Stimulated activated CD8-positive, alpha-beta memory T cell treated with anti-CD3 and anti-CD28 coated beads, Interleukin-4, amount 100 ng/mL, for 1 hour (primary cell): ENCODE measurements around the gene ZBTB11.
A peak's percentile ranks its signal among the peaks of the same experiment; 100 is the strongest.
"Not testable (repeated sequence)": the region's sequence is repeated elsewhere in the genome, so short reads cannot be mapped to it uniquely, and the experiment has no call there.

Experiments used
- DNase-seq, 2 donors: peaks; one replicate each; pipeline ENCODE4 v3.0.0-alpha.2; 2020; ENCODE audit warnings: low read depth in 2 of 2, low spot score in 1 of 2

Gene ZBTB11, protein sequence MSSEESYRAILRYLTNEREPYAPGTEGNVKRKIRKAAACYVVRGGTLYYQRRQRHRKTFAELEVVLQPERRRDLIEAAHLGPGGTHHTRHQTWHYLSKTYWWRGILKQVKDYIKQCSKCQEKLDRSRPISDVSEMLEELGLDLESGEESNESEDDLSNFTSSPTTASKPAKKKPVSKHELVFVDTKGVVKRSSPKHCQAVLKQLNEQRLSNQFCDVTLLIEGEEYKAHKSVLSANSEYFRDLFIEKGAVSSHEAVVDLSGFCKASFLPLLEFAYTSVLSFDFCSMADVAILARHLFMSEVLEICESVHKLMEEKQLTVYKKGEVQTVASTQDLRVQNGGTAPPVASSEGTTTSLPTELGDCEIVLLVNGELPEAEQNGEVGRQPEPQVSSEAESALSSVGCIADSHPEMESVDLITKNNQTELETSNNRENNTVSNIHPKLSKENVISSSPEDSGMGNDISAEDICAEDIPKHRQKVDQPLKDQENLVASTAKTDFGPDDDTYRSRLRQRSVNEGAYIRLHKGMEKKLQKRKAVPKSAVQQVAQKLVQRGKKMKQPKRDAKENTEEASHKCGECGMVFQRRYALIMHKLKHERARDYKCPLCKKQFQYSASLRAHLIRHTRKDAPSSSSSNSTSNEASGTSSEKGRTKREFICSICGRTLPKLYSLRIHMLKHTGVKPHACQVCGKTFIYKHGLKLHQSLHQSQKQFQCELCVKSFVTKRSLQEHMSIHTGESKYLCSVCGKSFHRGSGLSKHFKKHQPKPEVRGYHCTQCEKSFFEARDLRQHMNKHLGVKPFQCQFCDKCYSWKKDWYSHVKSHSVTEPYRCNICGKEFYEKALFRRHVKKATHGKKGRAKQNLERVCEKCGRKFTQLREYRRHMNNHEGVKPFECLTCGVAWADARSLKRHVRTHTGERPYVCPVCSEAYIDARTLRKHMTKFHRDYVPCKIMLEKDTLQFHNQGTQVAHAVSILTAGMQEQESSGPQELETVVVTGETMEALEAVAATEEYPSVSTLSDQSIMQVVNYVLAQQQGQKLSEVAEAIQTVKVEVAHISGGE

DNA sequence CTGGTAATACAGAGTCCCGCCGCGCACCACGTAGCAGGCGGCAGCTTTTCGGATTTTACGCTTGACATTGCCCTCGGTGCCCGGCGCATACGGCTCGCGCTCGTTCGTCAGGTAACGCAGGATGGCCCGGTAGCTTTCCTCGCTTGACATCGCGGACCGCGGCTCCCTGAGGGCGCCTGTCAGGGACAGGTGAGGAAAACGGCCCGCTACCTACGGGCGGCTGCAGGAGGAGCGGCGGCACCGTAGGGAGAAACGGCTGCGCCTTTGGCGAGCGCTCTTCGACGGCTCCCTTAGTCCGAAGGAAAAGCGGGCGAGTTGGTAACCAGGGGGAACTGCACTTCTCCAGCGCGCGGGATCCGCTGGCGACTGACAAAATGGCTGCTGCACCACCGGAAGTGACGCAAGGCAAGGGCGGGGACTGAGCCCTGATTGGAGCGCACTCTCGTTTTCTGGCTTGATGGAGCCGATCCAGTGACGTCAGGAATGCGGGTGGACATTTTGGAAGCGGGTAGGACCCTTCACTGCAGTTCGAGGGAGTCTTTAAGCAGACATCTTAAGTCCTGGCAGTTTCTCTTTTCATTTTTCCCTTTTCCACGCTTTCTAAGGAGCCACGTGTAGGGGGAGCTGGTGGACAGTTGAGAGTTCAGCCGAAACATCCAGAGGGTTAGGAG, at the start of gene ZBTB11:
TSS of gene ZBTB11 (minus strand) at position 368 of the 671 bp plus-strand sequence. CDS start at position 150, 218 bp downstream.
- peak; percentile 99 to 100 for DNase-seq

DNA sequence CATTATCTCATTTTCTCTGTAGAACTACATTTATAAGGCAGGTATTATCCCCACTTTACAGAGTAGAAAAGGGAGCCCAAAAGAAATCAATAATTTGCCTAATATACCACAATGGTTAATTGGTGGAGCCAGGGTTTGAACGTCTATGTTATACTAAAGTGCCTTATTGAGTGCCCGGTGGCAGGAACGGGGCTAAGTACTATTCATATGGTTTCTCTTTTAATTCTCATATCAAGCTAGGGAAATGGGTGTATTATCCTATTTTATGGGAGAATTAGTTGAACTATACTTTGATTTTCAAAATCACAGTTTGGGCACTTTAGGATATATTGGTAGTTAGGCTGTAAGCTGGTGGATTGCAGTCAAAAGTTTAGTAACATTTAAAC, 49.0 kb upstream of the ZBTB11 start:
- DNase-seq = no peak

DNA sequence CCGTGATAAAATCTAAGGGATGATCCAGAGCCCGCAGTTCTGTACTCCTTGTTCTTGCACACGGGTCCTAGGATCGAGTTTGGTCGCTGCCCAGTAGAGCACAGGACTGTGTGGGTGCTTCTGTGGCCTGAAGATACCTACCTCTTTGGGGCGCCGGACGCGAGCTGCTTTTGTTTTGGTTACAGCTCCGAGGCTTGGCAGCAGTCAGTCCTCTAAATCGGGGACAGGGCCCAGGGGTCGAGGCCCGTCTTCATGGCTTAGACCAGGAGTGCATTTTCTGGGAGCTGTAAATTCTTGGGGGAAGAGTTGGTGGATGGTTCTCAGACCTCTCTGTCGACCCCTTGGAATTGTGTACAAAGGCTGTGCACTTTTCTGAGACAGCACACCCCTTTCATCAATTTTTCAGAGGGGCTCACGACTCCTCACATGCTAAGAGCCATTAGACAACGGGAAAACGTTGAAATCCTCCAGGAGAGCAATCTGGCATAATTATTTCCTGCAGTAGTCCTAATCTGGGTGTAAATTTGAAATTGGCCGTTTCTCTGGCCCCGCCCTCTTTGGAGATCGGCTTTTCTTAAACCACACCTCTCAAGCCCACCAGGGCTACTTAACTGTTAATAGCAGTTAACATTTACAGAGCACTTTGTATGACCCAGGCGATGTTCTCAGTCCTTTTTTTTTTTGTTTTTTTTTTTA, 48.4 kb upstream of the ZBTB11 start:
- peak in 1 of 2 donors; percentile 4 for DNase-seq

DNA sequence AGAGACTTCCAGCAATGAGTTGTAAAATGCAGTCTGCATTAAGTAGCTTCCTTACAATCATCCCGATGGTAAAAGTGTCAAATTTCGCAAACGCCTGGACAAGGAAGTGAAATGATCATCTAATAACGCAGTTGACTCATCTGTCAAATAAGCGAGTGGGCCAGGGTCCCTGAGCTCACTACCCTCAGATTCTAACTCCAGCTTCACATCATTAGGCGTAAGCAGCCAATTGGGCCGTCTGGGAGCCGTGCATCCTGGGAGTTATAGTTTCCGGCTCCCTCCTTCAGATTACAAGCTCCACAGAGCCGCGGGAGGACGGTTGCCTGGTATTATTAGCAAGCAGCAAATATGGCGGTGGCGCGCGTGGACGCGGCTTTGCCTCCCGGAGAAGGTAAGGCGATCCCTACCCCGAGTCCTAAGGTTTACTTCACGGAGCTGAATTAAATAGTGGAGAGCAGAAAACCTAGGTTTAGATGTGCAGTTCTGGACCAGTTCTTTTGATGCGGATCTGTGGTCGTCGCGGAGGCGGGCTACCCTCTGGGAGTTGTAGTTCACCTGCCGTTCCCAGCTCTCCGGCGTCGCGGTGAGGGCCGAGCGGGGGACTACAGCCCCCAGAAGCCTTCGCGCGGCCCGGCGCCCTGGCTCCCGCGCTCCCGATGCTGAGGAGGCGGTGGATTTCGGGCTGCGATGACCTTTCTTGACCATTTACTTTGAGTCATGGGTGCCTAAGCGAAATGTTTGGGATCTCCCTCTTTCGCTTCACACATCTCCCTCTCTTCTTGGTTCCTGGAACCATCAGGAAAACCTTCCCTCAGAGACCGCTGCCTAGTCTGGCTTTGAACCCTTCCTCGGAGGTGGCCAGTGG, 47.6 kb upstream of the ZBTB11 start, which contains the start of gene CEP97:
TSS of gene CEP97 (plus strand) at position 286 of the 865 bp plus-strand sequence. CDS start at position 349, 63 bp downstream.
- DNase-seq = peak; percentile 65 to 72

DNA sequence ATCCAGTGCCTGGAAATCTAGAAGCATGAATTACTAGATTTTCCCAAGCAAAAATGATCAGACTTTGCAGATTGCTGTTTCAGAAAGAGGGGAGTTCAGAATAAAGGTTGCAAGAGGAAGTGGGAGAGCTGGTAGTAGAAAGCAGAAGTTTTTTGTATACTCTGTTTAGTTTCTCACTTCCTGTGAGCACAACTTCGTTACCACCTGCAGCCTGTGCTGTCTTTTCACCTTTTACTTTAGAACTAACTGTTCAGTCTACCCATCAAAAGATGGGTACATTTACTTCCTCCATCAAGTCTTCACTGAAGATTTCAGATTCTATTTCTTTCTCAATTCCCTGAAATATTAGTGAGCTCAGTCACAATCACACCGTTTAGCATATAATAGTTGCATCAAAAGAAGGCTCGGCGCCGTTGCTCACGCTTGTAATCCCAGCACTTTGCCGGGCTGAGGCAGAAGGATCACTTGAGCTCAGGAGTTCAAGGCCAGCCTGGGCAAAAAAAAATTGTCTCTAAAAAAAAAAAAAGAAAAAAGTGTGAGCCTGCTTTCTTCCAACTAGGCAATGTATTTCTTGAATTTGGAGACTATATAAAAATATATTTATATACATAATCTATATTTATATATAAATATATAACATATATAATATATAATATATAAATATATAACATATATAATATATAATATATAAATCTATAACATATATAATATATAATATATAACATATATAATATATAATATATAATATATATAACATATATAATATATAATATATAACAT, 45.7 kb upstream of the ZBTB11 start:
- no peak for DNase-seq

DNA sequence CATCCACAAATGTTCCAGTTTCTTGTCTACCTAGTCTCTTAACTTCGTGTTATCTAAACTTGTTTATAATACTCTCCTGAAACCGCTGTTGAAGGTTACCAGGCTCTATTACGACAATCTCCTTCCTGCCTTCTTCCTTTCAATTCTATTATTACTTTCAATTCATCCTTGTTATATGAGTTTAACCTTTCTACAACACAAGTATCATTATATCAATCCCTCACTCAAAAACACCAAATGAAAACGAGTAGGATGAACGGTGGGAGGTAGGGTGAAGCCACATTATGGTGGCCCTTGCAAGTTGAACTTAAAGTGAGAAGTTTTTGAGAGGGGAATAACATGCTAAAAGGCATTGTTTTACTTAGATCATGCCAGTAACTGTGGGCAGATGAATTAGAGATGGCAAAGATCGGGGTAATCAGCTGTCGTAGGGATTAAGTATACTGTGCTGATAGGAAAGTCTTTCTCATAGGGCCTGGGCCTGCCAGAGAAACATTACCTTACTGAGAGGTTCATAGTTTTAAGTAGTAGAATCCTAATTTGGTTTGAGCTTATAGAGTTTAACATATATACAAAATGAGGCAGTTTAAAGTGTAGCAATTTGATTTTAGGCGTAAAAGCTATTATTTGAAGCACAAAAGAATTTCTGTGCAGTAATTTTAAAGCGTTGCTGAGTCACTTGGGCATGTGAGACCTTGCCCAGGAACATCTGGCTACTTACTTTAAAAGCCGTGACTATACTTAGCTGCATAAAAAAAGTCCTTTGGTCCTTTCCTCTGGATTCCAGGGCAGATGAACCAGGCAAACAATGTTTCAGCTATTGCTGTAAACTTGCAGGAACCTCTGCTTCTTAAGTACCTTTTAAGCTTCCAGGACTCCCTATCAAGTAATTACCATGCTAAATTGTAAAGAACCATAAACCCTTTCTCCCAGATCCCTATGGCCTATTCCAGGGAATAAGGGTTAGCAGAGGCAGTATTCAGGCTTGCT, 44.2 kb upstream of the ZBTB11 start:
- no peak for DNase-seq

DNA sequence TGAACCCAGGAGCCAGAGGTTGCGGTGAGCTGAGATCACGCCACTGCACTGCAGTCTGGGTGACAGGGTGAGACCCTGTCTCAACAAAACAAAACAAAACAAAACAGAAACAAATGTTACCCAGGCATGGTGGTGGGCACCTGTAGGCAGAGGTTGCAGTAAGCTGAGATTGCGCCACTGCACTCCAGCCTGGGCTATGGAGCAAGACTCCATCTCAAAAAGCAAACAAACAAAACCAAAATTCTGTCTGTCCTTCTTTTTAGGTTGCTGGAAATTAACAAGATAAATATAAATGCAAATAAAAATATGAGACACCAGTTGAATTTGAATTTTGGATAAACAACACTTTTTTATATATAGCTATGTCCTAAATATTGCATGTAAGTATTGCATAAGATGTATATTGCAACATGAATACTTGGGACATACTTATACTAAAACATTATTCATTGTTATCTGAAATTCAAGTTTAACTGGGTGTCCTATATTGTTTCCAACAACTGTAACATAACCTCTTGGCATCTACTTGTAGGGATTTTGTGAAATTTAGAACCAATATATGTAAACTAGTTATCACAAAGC, 42.8 kb upstream of the ZBTB11 start:
- no peak for DNase-seq

DNA sequence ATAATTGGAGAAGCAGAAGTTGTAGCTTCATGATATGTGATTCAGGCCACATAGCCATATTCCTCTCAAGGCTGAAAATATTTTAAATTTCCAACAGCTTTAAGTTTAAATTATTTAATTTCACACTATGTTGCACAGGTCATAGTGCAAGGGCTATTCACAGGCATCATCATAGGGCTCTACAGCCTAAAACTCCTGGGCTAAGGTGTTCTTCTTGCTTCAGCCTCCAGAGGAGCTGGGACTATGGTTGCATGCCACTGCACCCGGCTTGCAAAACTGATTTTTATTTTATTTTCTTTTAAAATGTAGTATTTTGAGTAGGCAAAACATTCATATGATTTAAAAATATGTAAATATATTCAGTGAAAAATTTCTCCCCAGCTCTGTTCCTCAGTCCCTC, 41.5 kb upstream of the ZBTB11 start:
- no peak for DNase-seq

DNA sequence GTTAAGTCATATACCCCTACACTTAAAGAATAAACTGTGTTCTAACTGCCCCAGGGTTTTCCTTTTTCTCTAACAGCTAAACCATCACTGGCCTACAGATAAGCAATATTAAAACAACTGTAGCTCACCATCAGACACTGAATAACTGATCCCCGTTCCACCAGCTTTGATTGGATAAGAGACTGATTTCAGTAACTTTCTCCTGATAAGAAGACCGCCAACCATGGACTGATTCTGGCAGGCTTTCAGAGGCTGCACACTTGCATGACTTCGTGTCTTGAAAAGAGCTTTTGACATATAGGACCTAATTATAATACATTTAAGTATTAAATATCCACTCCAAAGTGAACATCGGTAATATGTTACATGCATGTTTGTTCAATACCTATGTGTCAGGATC, 32.2 kb upstream of the ZBTB11 start:
- no peak for DNase-seq

DNA sequence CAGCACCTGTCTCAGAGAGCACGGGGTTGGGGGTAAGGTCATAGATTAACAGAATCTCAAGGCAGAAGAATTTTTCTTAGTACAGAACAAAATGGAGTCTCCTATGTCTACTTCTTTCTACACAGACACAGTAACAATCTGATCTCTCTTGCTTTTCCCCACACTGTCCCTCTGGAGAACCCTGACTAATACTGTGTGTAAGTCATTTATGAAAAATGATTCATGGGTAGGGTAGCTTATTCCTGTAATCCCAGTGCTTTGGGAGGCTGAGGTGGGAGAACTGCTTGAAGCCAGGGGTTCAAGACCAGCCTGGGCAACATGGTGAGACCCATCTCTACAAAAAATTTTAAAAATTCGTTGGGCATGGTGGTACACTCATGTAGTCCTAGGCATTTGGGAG, 27.7 kb upstream of the ZBTB11 start:
- not testable (repeated sequence) for DNase-seq

DNA sequence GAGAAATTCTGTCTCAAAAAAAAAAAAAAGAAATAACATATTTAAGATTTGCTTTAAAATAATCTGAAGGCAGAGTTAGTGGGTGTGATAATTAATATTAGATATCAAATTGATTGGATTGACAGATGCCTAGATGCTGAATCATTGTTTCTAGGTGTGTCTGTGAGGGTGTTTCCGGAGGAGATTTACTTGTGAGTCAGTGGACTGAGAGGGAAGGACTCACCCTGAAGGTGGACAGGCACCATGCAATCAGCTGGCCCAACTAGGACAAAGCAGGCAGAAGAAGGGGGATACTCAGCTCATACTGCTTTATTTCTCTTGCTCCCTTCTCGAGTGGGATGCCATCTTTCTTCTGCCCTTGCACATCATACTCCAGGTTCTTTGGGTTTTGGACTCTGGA, 26.2 kb upstream of the ZBTB11 start:
- no peak for DNase-seq

DNA sequence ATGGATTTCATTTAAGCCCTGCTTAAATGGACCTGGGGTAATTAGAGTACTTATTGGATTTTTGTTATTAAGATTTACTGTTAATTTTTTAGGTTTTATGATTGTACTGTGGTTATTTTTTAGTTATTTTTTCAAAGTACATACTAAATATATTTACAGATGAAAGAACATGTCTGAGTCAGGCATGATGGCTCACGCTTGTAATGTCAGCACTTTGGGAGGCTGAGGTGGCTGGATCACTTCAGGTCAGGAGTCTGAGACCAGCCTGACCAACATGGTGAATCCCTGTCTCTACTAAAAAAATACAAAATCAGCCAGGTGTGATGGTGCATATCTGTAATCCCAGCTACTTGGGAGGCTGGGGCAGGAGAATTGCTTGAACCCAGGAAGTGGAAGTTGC, 25.8 kb upstream of the ZBTB11 start:
- DNase-seq = no peak

DNA sequence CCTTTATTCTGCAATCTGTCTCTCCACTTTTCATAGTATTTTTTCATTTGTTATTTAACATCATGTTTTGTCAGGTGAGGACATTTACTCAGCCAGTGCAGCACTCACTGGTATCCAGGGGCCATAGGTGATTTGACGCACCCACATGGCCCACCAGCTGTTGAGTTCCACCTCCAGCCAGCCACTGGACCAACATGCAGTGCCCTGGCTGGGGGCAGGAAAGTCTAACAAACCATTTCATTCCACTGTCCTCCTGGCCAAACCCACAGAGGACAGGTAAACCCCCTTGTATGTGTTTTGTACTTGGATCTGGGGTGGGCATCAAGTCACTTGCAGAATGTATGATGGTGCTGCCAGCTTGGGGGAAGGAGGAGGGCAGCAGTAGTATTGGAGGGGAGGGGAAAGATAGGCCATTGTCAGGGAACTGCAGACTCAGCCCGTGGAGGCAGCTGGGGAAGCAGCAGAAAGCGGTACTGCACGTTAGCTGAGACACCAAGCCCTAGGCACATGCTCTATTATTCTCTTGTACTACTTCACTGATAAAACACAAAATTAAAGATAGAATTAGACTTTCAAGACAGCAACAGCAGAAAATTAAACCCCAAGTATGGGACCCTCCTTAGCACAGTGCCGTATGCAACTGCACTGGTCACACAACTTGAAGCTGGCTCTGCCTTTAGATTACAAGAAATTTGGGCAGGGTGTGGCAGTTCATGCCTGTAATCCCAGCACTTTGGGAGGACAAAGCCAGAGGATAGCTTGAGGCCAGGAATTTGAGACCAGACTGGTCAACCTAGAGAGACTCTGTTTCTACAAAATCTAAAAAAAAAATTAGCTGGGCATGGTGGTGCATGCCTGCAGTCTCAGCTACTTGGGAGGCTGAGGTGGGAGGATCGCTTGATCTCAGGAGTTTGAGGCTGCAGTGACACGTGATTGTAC, 25.0 kb upstream of the ZBTB11 start:
- DNase-seq = no peak

DNA sequence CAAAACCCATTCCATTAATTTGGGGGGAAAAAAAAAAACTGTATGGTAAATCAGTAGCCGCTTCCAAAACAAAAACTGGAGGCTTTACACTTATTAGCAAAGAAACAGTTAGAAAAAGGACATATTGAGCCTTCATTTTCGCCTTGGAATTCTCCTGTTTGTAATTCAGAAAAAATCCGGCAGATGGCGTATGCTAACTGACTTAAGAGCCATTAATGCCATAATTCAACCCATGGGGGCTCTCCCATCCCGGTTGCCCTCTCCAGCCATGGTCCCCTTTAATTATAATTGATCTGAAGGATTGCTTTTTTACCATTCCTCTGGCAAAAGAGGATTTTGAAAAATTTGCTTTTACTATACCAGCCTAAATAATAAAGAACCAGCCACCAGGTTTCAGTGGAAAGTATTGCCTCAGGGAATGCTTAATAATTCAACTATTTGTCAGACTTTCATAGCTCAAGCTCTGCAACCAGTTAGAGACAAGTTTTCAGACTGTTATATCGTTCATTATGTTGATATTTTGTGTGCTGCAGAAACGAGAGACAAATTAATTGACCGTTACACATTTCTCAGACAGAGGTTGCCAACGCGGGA, 18.9 kb upstream of the ZBTB11 start:
- no peak for DNase-seq

DNA sequence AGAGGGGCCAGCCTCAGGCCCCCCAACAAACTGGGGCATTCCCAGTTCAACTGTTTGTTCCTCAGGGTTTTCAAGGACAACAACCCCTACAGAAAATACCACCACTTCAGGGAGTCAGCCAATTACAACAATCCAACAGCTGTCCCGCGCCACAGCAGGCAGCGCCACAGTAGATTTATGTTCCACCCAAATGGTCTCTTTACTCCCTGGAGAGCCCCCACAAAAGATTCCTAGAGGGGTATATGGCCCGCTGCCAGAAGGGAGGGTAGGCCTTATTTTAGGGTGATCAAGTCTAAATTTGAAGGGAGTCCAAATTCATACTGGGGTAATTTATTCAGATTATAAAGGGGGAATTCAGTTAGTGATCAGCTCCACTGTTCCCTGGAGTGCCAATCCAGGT, 17.9 kb upstream of the ZBTB11 start:
- not testable (repeated sequence) for DNase-seq

DNA sequence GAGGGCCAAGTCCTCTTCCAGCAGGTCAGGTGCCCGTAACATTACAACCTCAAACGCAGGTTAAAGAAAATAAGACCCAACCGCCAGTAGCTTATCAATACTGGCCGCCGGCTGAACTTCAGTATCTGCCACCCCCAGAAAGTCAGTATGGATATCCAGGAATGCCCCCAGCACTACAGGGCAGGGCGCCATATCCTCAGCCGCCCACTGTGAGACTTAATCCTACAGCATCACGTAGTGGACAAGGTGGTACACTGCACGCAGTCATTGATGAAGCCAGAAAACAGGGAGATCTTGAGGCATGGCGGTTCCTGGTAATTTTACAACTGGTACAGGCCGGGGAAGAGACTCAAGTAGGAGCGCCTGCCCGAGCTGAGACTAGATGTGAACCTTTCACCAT, 16.6 kb upstream of the ZBTB11 start:
- DNase-seq = not testable (repeated sequence)
